ENCODE results near the gene PKIG. TPM values are rescaled to one million over a fixed set of nuclear protein-coding genes. Genes with fewer than 3 reads are reported as not detected.

Gene PKIG
- total RNA-seq, 1 donor = 83.2 TPM

DNA sequence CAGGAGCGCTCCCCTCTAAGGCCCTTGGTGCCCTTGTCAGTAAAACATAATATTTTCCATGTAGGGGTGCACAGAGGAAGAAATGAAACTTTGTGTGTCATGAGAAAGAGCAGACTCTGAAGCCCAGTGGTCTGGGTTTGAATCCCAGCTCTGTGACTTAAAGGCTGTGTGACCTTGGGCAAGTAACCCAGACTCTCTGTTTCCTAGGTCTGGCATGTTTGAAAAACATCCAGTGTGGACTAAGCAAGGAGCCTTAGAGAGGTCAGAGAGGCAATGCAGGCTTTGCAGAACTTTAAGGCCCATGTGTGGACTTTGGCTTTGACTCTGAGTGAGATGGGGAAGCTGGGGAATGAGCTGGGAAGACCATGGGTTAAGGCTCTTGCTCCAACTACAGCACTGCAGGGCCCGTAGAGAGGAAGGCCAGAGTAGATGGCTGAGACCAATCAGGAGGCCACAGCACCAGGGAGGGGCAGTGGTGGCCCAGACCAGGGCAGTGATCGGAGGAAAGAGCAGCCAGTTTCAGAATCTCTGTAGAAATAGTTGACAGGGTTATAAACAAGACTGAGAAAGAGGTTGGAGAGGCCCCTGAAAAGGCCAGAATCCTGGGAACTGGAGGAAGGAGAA is 50.9 kb downstream of the PKIG start:
- no peak overlapping the region for H3K4me3 ChIP-seq (ENCODE audit: low read depth, low read length)
- no peak for TF ChIP-seq CTCF (IDR thresholded peaks at IDR 0.05; ENCODE audit: insufficient read depth, low read length)
- DNase-seq (ENCODE audit: low read depth) = no peak

GRCh38 chr20:44633872-44634600 is 51.7 kb downstream of the PKIG start:
- TF ChIP-seq CTCF (IDR thresholded peaks at IDR 0.05; ENCODE audit: insufficient read depth, low read length) = no peak
- H3K4me3 ChIP-seq (ENCODE audit: low read depth, low read length) = no peak overlapping the region
- no peak for DNase-seq (ENCODE audit: low read depth)

DNA sequence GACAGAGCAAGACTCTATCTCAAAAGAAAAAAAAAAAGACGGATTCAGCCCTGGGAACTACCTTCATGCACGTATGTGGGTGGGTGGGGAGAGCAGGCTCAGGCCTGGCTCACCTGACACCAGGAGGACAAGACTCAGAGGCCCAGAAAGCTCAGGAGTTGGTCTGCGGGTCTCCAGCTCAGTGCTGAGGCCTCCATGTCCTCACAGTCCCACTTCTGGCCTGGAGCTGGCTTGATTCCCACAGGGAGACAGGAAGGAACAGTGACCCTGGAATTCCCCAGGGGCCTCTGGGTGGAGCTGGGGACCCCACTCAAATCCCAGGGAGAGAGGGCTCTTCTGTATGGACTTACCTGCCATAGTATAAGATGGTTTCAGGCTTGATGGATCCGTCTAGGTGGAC is 53.5 kb downstream of the PKIG start:
- TF ChIP-seq CTCF (IDR thresholded peaks at IDR 0.05; ENCODE audit: insufficient read depth, low read length) = no peak
- H3K4me3 ChIP-seq (ENCODE audit: low read depth, low read length) = no peak overlapping the region
- no peak for DNase-seq (ENCODE audit: low read depth)

DNA sequence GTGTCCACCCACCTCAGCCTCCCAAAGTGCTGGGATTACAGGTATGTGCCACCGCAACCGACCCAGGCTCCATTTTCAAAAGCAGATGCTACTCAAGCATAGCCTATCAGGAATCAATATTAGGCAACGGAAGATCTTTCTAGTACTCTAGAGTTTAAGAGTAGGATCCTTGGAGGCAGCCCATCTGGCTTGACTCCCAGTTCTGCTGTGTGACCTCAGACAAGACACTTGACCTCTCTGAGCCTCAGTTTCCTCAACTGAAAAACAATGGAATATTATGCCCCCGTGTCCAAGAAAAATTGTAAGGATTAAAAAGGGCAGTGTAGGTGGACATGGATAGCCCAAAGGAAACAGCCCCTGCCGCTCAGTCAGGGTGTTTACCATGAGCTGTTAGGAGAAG is 54.7 kb downstream of the PKIG start:
- DNase-seq (ENCODE audit: low read depth) = no peak
- H3K4me3 ChIP-seq (ENCODE audit: low read depth, low read length) = no peak overlapping the region
- no peak for TF ChIP-seq CTCF (IDR thresholded peaks at IDR 0.05; ENCODE audit: insufficient read depth, low read length)

DNA sequence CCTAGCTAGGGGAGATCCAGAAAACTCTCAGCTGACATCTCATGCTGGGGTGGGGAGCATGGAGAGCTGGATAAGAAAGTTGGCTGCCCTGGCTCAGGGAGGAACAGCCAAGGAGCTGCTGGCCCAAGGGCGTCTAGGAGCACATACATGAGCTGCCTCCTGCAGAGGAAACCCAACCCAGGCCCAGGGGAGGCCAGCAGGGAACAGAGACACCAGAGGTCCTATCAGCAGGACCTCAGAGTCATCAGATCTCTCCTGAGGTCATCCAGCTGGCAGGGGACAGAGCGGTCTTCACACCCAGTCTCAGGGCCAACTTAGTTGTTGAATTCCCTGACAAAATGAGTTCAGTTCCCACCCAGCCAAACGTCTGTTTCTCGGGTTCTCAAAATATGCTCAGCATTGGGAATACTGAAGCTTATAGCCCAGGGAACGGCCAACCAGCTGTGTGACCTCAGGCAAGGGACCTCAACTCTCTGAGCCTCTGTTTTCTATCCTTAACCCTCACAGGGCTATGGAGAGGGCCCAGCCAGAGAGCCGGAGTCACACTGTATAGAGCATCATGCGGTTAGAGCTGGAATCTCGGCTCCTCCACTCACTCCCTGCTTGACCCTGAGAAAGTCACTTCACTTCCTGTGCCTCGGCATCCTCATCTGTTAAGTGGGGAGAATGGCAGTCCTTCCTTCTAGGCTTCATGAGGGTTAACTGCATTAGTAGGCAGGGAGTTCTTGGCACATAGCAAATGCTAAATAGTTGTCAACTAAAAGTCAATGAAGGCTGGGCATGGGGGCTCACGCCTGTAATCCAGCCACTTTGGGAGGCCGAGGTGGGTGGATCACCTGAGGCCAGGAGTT is 55.4 kb downstream of the PKIG start:
- DNase-seq (ENCODE audit: low read depth) = peak; percentile 21
- H3K4me3 ChIP-seq (ENCODE audit: low read depth, low read length) = no peak overlapping the region
- no peak for TF ChIP-seq CTCF (IDR thresholded peaks at IDR 0.05; ENCODE audit: insufficient read depth, low read length)

DNA sequence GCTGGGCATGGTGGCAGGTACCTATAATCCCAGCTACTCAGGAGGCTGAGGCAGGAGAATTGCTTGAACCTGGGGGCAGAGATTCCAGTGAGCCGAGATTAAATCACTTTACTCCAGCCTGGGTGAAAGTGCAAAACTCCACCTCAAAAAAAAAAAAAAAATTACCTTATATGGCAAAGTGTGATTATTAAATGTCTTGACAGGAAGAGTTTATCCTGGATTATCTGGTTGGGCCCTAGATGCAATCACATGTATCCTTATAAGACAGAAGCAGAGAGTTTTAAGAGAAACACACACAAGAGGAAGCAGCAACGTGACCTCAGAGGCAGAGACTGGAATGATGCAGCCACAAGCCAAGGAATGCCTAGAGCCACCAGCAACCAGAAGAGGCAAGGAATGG is 58.1 kb downstream of the PKIG start:
- TF ChIP-seq CTCF (IDR thresholded peaks at IDR 0.05; ENCODE audit: insufficient read depth, low read length) = no peak

More for the DNA sequence above, 58.1 kb downstream of the PKIG start:
- DNase-seq (ENCODE audit: low read depth) = no peak
- no peak overlapping the region for H3K4me3 ChIP-seq (ENCODE audit: low read depth, low read length)
